ENCODE measurements around the gene GASK1A.
"Not testable (repeated sequence)": the region's sequence is repeated elsewhere in the genome, so short reads cannot be mapped to it uniquely, and the experiment has no call there.

GASK1A gene

DNA sequence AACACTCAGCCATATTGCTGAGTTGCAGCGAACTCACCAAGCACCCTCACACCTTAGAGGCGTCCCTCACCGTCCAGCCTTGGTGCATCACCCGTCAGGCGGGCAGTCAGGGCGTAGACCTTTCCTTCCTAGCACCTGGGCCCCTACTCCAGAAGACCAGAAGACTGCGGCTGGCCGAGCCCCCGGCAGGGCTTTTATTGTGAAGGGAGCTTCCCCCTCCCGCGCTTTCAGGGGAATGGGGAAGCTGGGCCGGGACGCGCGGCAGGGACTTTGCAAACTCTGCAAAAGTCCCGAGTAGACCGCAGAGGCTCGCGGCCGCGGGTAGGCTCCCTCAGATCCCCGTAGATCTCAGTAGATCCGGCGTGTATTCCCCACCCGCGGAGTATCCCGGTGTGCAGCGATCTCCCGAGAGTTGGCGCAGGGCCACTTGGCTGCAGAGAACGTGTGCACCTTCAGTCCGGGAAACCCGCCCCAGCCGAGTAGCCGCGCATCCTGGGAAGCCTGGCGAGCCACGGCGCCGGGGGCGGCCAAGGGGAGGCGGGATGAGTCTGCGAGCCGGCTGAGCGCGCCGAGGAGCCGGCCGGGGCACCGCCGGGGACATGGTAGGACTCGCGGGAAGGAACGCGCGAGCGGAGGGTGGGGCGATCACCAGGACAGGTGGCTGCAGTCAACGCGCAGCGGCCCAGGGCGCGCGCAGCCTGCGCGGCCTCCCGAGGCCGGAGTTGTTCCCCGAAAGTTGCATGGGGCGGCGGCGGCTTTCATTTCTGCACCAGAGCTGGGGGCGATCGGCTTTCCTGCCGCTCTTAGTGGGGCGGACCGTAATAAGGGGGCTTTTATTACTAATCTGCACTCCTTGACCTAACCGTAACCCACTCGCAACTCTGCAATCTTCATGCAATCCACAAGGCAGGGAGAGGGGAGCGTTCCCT is at the start of gene GASK1A:
TSS of gene GASK1A (plus strand) at position 268 of the 929 bp plus-strand sequence. CDS start at position 600, 332 bp downstream.
- DNase-seq (ENCODE audit: low spot score) = no peak

DNA sequence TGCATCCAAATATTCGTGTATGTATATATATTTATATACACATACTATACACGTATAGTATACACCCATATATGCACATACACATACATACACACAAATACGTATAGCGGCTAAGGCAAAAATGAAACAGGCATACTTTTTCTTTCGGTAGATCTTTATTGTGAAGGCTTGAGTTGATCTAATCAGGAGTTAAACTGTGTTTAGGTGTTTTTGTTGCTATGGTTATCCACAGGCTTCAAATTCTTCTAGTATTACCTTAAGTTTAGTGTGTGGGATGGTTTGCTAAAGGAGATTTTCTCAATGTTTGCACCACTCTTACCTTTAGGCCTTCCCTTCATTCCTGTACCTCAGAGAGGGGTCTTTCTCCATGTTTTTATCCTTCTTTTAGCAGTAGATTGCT is 45.0 kb upstream of the GASK1A start:
- no peak for DNase-seq (ENCODE audit: low spot score)

DNA sequence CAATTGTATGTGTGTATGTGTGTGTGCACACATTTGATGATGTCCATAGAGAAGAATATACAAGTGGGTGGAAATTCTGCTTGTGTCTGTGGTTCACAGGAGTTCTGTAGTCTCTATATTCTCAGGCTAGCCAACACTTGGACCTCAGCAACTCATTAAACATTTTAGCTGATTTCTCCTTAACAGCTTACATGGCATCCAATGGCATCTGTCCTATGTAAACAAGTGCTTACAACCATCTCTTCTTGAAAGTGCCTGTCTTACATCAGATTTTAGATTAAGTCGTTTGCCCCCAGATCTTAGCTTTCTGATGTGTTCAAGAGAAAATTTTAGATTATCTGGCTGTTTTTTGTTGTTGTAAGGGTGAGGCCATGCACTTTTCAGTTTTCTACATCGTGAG is 44.2 kb upstream of the GASK1A start:
- DNase-seq (ENCODE audit: low spot score) = no peak

DNA sequence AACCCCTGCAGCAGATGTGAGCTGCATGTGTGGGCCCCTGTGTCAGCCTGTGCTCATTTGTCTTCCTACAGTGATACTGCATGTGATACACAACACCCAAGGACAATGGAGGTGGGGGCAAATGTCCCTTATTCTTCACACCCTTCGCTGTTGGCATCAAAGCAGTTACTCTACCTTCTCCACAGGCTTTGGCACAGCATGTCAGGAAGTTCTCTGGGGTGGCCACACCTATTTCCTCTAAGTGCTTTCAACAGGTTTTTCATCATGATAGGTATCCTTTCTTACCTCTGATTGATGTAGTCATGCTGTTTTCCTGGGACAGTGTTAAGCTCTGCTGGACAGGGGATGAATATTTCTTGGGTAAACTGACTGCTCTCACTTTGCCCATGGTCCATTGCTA is 43.6 kb upstream of the GASK1A start:
- DNase-seq (ENCODE audit: low spot score) = no peak

DNA sequence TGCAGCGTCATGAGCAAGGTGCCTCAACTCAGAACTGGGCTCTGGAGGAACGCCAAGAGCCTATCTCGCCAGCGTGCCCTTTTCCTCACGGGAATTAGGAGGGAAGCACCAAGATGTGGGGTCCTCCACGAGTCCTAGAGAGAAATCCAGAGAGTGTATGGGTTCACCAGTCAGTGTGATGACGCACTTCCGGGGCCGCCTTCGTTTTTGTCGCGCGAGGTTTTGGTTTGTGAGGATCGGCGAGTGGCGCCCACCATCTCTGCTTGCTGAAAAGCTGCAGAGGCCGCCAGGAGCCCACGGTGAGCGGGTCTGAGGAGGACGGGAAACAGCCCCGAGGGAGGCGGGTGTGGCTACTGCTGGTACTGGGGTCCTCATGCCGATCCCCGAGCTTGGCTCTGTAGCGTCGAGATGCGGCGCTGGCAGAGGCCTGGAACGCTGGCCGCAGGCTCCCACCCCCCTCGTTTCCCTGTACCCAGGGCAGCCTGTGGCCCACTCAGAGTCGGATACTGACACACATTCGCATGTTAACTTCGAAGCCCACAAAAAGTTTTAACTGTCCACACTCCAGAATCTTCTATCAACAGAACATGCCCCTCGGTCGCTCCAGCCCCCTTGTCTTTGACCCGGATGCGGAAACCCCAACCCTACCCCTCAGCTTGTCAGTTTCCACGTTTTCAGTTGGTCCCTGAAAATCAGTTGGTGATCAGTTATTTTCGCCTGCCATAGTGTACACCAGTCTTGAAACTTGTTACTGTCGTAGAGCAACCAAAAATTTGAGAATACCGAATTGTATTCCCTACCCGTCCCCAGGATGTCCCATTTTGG is 42.7 kb upstream of the GASK1A start:
- DNase-seq (ENCODE audit: low spot score) = no peak

DNA sequence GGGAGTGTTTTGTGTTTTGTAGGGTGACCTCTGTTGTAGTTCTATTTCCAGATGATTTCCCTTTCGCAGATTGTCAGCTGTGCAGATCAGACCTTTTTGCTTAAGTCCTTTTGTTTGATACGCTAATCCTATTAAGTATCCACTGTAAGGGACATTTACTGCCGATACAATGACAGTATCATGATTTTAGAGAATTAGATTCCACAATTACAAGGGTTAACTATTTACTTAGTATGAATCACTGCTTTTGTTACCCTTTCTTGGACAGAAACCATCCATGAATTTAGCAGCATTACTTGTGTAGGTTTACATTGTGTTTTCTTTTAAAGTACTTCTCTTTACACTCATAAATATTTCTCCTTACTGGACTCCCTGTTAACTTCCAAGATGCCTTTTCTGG is 41.8 kb upstream of the GASK1A start:
- no peak for DNase-seq (ENCODE audit: low spot score)

DNA sequence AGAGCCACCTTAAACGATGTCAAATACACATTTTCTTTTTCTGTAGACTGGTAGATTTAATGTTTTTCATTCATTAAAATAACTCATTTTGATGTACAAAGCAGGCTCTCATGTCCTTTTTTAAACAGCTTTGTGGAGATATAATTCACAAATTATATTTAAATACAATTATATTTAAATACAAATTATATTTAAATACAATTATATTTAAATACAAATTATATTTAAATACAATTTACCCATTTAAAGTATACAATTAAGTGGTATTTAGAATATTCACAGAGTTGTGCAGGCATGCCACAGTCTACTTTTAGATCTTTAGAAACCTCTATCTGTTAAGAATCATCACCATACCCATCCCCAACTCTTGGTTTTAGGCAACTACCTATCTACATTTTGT is 36.4 kb upstream of the GASK1A start:
- DNase-seq (ENCODE audit: low spot score) = no peak

DNA sequence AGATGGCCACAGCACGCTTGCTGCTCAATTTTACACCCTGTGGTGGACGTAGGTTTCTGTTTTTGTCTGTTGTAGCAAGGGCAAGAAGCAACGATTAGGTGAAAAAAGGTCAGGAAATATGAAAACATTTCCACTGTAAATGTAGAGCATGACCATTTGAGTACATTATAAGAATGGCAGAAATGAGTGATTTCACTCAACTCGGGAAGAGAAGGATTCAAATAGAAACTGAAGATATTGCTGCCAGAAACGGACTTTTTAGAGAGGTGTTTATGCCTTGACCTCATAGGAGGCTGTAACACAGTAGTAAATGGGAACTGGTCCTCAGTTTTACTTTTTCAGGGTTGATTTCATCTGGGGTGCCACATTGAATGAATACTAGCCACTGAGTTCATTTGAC is 33.1 kb upstream of the GASK1A start:
- DNase-seq (ENCODE audit: low spot score) = no peak

DNA sequence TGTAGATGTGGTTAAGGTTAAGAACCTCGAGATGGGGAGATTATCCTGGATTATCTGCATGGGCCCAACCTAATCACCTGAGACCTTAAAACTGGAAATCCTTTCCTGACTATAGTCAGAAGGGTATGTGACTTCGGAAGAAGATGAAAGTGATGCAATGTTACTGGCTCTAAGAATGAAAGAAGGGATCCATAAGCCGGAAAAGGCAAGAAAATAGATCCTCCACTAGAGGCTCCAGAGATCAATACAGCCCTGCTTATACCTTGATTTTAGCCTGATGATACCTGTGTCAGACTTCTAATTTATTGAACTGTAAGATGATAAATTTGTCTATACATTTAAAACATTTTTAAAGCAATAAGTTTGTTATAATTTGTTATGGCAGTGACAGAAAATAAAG is 21.5 kb upstream of the GASK1A start:
- DNase-seq (ENCODE audit: low spot score) = no peak

DNA sequence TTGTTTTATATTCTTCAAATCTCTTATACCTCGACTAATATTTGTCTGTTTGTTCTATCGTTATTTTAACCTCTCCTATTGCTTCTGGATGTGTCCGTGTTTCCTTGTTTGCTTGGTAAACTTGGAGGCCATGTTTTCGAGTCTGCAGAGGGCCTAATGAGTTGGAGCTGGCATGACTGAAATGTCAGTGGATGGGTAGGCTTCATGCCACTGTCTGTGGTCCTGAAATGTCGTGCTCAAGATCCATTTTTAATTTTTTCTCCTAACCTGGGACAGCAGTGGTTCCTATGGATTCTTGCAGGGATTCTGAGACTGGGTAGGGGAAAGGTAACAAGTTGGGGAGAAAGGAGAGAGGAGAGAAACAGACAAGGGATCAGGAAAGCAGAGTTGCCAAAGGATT is 18.8 kb upstream of the GASK1A start:
- no peak for DNase-seq (ENCODE audit: low spot score)

DNA sequence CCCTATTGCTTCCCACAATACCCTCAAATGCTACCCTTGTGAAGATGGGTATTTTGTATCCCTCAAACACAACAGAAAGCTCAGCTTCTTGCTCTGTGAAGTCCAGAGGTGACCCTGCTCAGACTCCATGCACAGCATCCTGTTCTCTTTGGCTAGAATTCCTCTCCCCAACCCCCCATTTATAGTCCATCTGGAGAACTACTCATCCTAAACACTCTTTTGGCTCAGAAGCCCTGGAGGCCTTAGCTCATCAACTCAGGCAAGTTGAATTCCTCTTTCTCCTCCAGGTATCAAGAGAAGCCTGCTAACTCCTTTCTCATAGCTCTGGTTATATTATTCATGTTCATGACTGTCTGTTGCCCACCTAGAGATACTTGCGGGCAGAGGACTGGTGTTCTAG is 18.3 kb upstream of the GASK1A start:
- no peak for DNase-seq (ENCODE audit: low spot score)

DNA sequence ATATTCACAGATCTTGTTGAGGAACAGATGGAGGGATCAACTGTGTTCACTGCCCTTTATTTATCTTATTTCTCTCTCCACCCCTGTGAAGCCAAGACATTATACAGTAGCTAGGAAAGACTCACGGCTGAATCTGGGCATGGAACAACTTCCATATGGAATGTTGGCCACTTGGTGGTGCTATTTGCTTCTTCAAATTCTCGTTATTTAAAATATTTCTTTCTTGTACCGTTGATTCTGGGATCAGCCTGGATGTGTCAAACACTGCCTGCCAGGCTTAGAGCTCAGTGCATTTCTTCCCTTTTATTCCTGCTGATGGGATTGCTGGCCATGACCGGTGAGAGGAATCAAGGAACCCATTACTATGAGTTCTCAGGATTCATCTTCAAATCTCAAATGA is 17.5 kb upstream of the GASK1A start:
- peak; percentile 20 for DNase-seq (ENCODE audit: low spot score)

DNA sequence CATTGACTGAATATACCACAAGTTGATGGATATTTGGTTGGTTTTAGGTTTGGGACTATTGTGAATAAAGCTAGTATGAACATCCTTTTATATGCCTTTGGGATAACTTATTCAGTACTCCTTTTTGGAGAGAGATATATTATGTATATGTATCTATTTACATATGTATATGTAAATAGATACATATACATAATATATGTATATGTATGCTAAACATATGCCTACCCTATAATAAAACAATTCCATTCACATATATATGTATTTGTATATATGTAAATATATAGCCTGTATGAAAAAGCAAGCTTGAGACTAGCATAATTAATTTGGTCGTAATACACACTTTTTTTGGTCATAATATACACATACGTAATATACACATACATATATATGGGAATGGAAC is 15.8 kb upstream of the GASK1A start:
- DNase-seq (ENCODE audit: low spot score) = no peak

DNA sequence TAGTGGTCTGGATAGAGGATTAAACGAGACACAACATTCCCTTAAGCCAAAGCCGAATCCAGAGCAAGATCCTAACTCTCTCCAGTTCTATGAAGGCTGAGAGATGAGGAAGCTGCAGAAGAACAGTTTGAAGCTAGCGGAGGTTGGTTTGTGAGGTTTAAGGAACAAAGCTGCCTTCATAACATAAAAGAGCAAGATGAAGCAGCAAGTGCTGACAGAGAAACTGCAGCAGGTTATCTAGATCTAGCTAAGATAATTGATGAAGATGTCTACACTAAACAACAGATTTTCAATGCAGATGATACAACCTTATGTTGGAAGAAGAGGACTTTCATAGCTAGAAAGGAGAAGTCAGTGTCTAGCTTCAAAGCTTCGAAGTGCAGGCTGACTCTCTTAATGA is 14.8 kb upstream of the GASK1A start:
- DNase-seq (ENCODE audit: low spot score) = no peak

DNA sequence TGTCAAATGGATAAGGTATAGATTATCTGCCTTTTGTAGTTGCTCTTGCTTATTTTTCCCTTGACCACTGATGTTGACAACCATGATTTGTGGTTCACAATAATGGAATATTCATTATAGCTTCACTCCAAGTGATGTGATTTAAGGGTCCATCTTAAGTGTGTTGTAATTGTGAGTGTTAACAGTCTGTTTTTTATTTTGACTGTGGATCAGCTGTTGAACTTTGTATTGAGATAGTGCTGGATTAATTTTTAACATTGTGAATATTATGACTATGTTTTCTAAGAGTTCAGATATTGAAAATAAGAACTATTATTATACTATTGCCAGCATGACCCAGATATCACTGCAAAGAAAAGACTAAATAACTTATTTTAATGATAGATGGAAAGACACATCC is 8.6 kb upstream of the GASK1A start:
- DNase-seq (ENCODE audit: low spot score) = no peak

DNA sequence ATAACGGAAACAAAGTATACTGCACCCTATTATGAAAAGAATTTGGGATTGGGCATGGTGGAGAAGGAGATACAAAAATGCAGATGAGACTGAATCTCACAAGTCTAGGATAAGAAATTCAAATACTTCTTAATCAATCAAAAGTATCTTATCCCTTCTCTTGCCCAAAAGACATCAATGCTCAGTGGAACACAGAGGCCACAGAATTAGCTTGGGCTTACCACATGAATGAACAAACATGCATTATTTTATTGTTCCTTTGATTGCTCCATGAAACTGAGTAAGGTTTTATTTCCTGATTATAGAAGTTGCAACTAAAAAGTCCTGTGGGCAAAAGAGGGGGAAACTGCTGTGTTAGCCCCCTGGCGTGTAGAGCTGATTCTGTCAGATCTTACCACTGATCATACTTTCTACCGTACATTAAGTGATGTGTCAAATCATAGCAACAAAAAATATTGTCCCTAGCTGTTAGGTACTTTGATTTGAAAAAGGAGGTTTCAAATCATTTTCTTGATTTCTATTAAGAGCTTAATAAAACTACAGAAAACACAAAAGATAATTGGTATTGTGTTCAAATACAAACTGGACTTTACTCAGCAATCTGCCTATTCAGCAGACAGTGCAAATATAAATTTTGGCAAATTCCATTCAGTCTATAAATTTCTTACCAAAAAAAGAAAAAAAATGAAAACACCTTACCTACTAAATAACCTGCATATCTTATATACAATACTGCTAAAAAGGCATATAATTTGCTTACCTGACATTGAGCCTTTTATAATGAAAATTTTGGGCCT is 7.9 kb upstream of the GASK1A start:
- DNase-seq (ENCODE audit: low spot score) = no peak

DNA sequence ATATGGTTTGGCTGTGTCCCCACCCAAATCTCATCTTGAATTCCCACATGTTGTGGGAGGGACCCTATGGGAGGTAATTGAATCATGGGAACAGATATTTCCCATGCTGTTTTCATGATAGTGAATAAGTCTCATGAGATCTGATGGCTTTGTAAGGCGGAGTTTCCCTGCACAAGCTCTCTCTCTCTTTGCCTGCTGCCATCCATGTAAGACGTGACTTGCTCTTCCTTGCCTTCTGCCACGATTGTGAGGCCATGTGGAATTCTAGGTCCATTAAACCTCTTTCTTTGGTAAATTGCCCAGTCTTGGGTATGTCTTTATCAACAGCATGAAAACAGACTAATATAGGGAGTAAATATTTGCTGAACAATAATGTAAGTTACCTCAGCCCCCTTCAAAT is 4.2 kb upstream of the GASK1A start:
- not testable (repeated sequence) for DNase-seq (ENCODE audit: low spot score)

DNA sequence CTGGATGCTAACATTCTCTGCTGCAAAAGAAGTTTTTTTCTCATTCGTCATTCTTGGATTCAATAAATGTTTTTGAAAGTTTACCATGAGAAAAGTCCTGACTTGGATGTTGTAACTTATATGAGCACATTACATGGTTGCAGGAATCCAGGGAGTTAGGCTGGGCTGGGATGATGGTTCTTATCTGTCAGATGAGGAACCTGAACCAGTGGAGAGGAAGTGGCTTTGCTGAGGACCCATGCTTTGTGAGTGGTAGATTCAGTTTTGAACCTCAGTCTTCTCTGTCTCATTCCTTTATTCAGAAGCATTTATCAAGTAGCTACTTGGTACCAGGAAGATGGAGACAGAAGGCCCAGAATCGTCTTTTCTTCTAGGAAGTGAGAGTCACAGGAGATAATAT is 3.7 kb upstream of the GASK1A start:
- DNase-seq (ENCODE audit: low spot score) = no peak

DNA sequence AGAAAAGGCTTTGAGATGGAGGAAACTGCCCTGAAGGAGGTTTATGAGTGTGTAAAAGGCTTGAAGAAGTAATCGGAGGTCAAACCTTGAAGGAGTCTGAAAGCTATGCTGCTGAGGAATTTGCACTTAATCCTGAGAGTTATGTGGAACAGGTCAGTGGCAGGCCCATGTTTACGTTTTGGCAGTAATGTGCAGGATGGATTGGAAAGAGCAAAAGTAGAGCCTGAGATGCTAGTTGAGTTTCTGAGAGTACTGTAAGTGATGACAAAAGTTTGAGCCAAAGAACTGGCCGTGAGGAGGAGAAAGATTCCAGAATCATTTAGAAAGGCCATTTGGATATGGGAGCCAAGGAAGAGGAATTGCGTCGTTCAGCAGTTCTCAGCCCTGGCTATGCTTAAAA is 3.2 kb upstream of the GASK1A start:
- no peak for DNase-seq (ENCODE audit: low spot score)

DNA sequence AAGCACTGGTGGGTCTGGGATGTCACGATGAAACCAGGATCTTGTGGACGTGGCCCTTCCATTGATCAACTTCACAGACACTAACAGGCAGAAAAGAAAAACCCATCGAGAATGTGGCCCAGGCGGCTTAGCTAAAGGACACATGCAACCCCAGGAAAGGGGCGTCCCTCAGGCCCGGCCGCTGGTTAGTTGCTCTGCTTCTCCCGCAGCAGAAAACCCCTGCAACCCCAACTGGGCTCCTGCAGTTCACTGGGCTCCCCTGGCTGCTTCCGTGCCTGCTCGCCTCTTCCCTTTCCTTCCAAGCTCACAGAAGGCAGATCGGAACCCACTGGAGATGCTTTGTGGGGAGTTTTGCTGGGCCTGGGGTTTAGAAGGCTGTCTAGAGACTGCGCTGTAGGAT is 1.1 kb downstream of the GASK1A start:
- no peak for DNase-seq (ENCODE audit: low spot score)

DNA sequence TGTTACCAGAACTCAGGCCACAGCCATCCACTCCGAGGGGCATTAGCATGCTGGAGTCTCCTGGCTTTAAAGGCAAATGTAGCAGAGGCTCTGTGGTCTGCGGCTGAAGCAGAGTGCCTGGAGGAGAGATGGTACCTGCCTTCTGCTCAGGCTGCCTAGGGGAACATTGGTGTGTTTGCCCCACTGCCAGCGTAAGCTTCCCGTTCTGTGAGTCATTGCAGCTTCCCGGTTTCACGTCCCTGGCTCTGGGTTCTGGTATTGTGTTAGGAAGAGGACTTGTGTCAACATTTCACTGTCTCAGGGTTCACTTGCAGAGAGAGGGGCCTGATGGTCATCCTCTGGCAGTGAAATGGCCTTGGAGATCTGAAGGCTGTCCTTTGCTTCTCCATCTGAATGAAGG is 1.8 kb downstream of the GASK1A start:
- no peak for DNase-seq (ENCODE audit: low spot score)

DNA sequence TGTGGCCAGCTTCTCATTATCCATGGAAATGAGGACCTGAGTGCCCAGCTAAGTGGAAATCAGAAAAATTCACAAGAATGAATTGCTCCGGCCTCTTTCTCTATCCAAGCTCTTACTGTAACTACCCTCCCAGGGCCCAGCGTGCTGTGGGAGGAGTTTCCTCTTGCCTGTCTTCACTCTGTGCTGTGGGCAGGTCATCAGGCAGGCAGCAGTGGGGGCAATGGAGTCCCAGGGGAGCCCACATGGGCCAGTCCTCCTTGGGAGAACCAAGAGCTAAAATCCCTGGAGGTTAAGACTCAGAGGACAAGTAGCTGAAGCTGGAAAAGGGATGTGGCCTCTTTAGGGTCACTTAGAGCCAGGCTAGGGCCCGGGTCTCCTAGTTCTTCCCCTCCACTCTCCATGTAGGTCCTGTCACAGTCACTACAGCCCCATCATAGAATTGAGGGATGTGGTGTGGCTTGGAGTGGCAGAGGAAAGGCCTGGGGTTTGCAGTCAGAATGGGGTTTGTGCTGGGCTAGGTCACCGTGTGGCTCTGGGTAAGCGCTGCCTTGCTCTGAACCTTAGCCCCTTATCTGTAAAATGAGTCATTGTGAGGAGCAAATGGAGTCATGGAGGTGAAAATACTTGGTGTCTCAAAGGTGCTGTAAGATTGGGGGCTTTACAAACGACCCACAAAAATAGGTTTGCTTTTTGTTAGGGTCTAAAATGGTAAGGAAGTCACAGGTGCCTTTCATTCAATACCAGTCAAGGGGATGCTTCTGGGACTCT is 3.7 kb downstream of the GASK1A start:
- no peak for DNase-seq (ENCODE audit: low spot score)

All from hematopoietic multipotent progenitor cell treated with erythropoietin and hydrocortisone succinate and interleukin-3 and kit ligand, for 15 days (in vitro differentiated cells).